ENCODE results near the gene PRTN3.

PRTN3 gene

GRCh38 chr19:862581-863314 lies 21.9 kb downstream of the PRTN3 start:
- H3K4me1 ChIP-seq (ENCODE audit: control insufficient read depth in 2 of 2, insufficient read depth in 1 of 2, low read depth in 1 of 2, low read length in 2 of 2) = peaks cover 2 to 8% of the 10 kb centered on the region in 2 donors
- no CpG with 5 or more reads among the region's 48 CpGs for WGBS, 2 donors (ENCODE audit: extremely low coverage in 2 of 2, insufficient read length in 2 of 2, insufficient replicate concordance in 1 of 2)

GRCh38 chr19:863315-863620 lies 22.5 kb downstream of the PRTN3 start:
- Histone ChIP-seq H2AK5ac (ENCODE audit: low read depth, low read length) (no peak overlapping the region), H3K27ac (replicated peaks; ENCODE audit: low read length) (no peak overlapping the region), H3K4me2 (ENCODE audit: insufficient read depth, low read length, poor library complexity, severe bottlenecking) (no peak overlapping the region), H4K8ac (ENCODE audit: low read depth, low read length) (no peak overlapping the region), H2AFZ (ENCODE audit: low read length) (no peak overlapping the region), H3K23ac (ENCODE audit: low read depth, low read length, poor library complexity) (peak overlapping the region; percentile 91), H3K36me3 (replicated peaks in 1 of 2; ENCODE audit: control insufficient read depth in 2 of 2, insufficient read depth in 2 of 2, low read length in 2 of 2) (peaks cover 3 to 11% of the 10 kb centered on the region in 2 donors), H3K9me3 (replicated peaks in 1 of 2; ENCODE audit: control insufficient read depth in 2 of 2, insufficient read depth in 1 of 2, low read depth in 1 of 2, low read length in 2 of 2) (peaks cover 0 to 7% of the 10 kb centered on the region in 2 donors), H2BK15ac (ENCODE audit: low read length) (no peak overlapping the region), H2BK12ac (ENCODE audit: low read length) (no peak overlapping the region), H2BK120ac (ENCODE audit: low read depth, low read length) (no peak overlapping the region), H4K91ac (ENCODE audit: low read depth, low read length, poor library complexity) (no peak overlapping the region), H3K14ac (ENCODE audit: low read length) (no peak overlapping the region), H3K4me1 (ENCODE audit: control insufficient read depth in 2 of 2, insufficient read depth in 1 of 2, low read depth in 1 of 2, low read length in 2 of 2) (peaks cover 2 to 8% of the 10 kb centered on the region in 2 donors), H3K79me1 (ENCODE audit: low read depth, low read length) (peaks cover 5% of the 10 kb centered on the region), H3K27me3 (ENCODE audit: control insufficient read depth in 3 of 3, insufficient read depth in 3 of 3, low read depth in 1 of 3, low read length in 3 of 3) (peaks cover 18 to 42% (median 19%) of the 10 kb centered on the region in 3 experiments), H3K9ac (ENCODE audit: low read depth, low read length, poor library complexity) (no peak overlapping the region), H3K18ac (ENCODE audit: low read length) (peak overlapping the region; percentile 90), H3K4me3 (ENCODE audit: low read length in 2 of 2) (no peak overlapping the region), H2BK5ac (ENCODE audit: low read length) (peak overlapping the region; percentile 66), H3K4ac (ENCODE audit: low read length) (no peak overlapping the region)
- no CpG with 5 or more reads among the region's 7 CpGs for WGBS, 2 donors (ENCODE audit: extremely low coverage in 2 of 2, insufficient read length in 2 of 2, insufficient replicate concordance in 1 of 2)
- DNase-seq (ENCODE audit: low spot score) = no peak

More at GRCh38 chr19:862581-863314, 21.9 kb downstream of the PRTN3 start:
- peak; percentile 57 for DNase-seq (ENCODE audit: low spot score)
- Histone ChIP-seq H3K9ac (ENCODE audit: low read depth, low read length, poor library complexity) (no peak overlapping the region), H3K27me3 (ENCODE audit: control insufficient read depth in 3 of 3, insufficient read depth in 3 of 3, low read depth in 1 of 3, low read length in 3 of 3) (peaks cover 18 to 43% (median 19%) of the 10 kb centered on the region in 3 experiments), H3K4me2 (ENCODE audit: insufficient read depth, low read length, poor library complexity, severe bottlenecking) (peak overlapping the region; percentile 25), H3K36me3 (replicated peaks in 1 of 2; ENCODE audit: control insufficient read depth in 2 of 2, insufficient read depth in 2 of 2, low read length in 2 of 2) (peaks cover 0 to 5% of the 10 kb centered on the region in 2 donors), H3K18ac (ENCODE audit: low read length) (peak overlapping the region; percentile 90), H3K14ac (ENCODE audit: low read length) (no peak overlapping the region), H3K79me1 (ENCODE audit: low read depth, low read length) (peaks cover 4% of the 10 kb centered on the region), H4K8ac (ENCODE audit: low read depth, low read length) (no peak overlapping the region), H2BK120ac (ENCODE audit: low read depth, low read length) (no peak overlapping the region), H2AK5ac (ENCODE audit: low read depth, low read length) (peak overlapping the region; percentile 70), H3K27ac (replicated peaks; ENCODE audit: low read length) (no peak overlapping the region), H2BK5ac (ENCODE audit: low read length) (peak overlapping the region; percentile 66), H2AFZ (ENCODE audit: low read length) (no peak overlapping the region), H2BK15ac (ENCODE audit: low read length) (no peak overlapping the region), H3K9me3 (replicated peaks in 1 of 2; ENCODE audit: control insufficient read depth in 2 of 2, insufficient read depth in 1 of 2, low read depth in 1 of 2, low read length in 2 of 2) (peaks cover 0 to 9% of the 10 kb centered on the region in 2 donors), H3K23ac (ENCODE audit: low read depth, low read length, poor library complexity) (peak overlapping the region; percentile 91), H3K4ac (ENCODE audit: low read length) (no peak overlapping the region), H3K4me3 (ENCODE audit: low read length in 2 of 2) (no peak overlapping the region), H2BK12ac (ENCODE audit: low read length) (peak overlapping the region; percentile 41), H4K91ac (ENCODE audit: low read depth, low read length, poor library complexity) (no peak overlapping the region)

- Histone ChIP-seq H2BK5ac (ENCODE audit: low read length) (no peak overlapping the region), H3K27ac (replicated peaks; ENCODE audit: low read length) (no peak overlapping the region), H3K4me1 (ENCODE audit: control insufficient read depth in 2 of 2, insufficient read depth in 1 of 2, low read depth in 1 of 2, low read length in 2 of 2) (peaks cover 0 to 5% of the 10 kb centered on the region in 2 donors), H3K4me3 (ENCODE audit: low read length in 2 of 2) (no peak overlapping the region), H2BK15ac (ENCODE audit: low read length) (no peak overlapping the region), H3K18ac (ENCODE audit: low read length) (peak overlapping the region; percentile 64), H4K8ac (ENCODE audit: low read depth, low read length) (no peak overlapping the region), H2AK5ac (ENCODE audit: low read depth, low read length) (no peak overlapping the region), H2BK120ac (ENCODE audit: low read depth, low read length) (no peak overlapping the region), H3K4ac (ENCODE audit: low read length) (no peak overlapping the region), H3K9ac (ENCODE audit: low read depth, low read length, poor library complexity) (peak overlapping the region; percentile 77), H3K27me3 (ENCODE audit: control insufficient read depth in 3 of 3, insufficient read depth in 3 of 3, low read depth in 1 of 3, low read length in 3 of 3) (peaks cover 0 to 11% (median 4%) of the 10 kb centered on the region in 3 experiments), H2AFZ (ENCODE audit: low read length) (no peak overlapping the region), H3K23ac (ENCODE audit: low read depth, low read length, poor library complexity) (no peak overlapping the region), H3K36me3 (replicated peaks in 1 of 2; ENCODE audit: control insufficient read depth in 2 of 2, insufficient read depth in 2 of 2, low read length in 2 of 2) (peaks cover 22 to 43% of the 10 kb centered on the region in 2 donors), H3K79me1 (ENCODE audit: low read depth, low read length) (peaks cover 1% of the 10 kb centered on the region), H3K14ac (ENCODE audit: low read length) (no peak overlapping the region), H3K9me3 (replicated peaks in 1 of 2; ENCODE audit: control insufficient read depth in 2 of 2, insufficient read depth in 1 of 2, low read depth in 1 of 2, low read length in 2 of 2) (peaks cover 0 to 5% of the 10 kb centered on the region in 2 donors), H3K4me2 (ENCODE audit: insufficient read depth, low read length, poor library complexity, severe bottlenecking) (no peak overlapping the region), H4K91ac (ENCODE audit: low read depth, low read length, poor library complexity) (no peak overlapping the region), H2BK12ac (ENCODE audit: low read length) (no peak overlapping the region)
- DNase-seq (ENCODE audit: low spot score) = no peak
- WGBS, 2 donors (ENCODE audit: extremely low coverage in 2 of 2, insufficient read length in 2 of 2, insufficient replicate concordance in 1 of 2) = no CpG with 5 or more reads among the region's 38 CpGs
Measured at GRCh38 chr19:866769-867300, 26.0 kb downstream of the PRTN3 start.

GRCh38 chr19:867301-867793 lies 26.5 kb downstream of the PRTN3 start:
- no peak overlapping the region for H2BK5ac ChIP-seq (ENCODE audit: low read length)
- no peak overlapping the region for H3K4me3 ChIP-seq (ENCODE audit: low read length in 2 of 2)
- H3K4me2 ChIP-seq (ENCODE audit: insufficient read depth, low read length, poor library complexity, severe bottlenecking) = no peak overlapping the region
- H3K9ac ChIP-seq (ENCODE audit: low read depth, low read length, poor library complexity) = peak overlapping the region; percentile 77
- no peak overlapping the region for H4K91ac ChIP-seq (ENCODE audit: low read depth, low read length, poor library complexity)
- H3K23ac ChIP-seq (ENCODE audit: low read depth, low read length, poor library complexity) = no peak overlapping the region
- peaks cover 1% of the 10 kb centered on the region for H3K79me1 ChIP-seq (ENCODE audit: low read depth, low read length)
- peaks cover 0 to 5% of the 10 kb centered on the region in 2 donors for H3K4me1 ChIP-seq (ENCODE audit: control insufficient read depth in 2 of 2, insufficient read depth in 1 of 2, low read depth in 1 of 2, low read length in 2 of 2)
- no peak overlapping the region for H2BK15ac ChIP-seq (ENCODE audit: low read length)
- H3K27me3 ChIP-seq (ENCODE audit: control insufficient read depth in 3 of 3, insufficient read depth in 3 of 3, low read depth in 1 of 3, low read length in 3 of 3) = peaks cover 0 to 10% (median 4%) of the 10 kb centered on the region in 3 experiments
- H3K14ac ChIP-seq (ENCODE audit: low read length) = no peak overlapping the region
- peaks cover 22 to 47% of the 10 kb centered on the region in 2 donors for H3K36me3 ChIP-seq (replicated peaks in 1 of 2; ENCODE audit: control insufficient read depth in 2 of 2, insufficient read depth in 2 of 2, low read length in 2 of 2)
- no peak overlapping the region for H3K27ac ChIP-seq (replicated peaks; ENCODE audit: low read length)
- H2BK120ac ChIP-seq (ENCODE audit: low read depth, low read length) = no peak overlapping the region
- H2BK12ac ChIP-seq (ENCODE audit: low read length) = no peak overlapping the region
- no peak overlapping the region for H3K4ac ChIP-seq (ENCODE audit: low read length)
- H2AFZ ChIP-seq (ENCODE audit: low read length) = no peak overlapping the region
- peak overlapping the region; percentile 67 for H3K18ac ChIP-seq (ENCODE audit: low read length)
- WGBS, 2 donors (ENCODE audit: extremely low coverage in 2 of 2, insufficient read length in 2 of 2, insufficient replicate concordance in 1 of 2) = no CpG with 5 or more reads among the region's 16 CpGs
- H2AK5ac ChIP-seq (ENCODE audit: low read depth, low read length) = no peak overlapping the region
- peaks cover 0 to 5% of the 10 kb centered on the region in 2 donors for H3K9me3 ChIP-seq (replicated peaks in 1 of 2; ENCODE audit: control insufficient read depth in 2 of 2, insufficient read depth in 1 of 2, low read depth in 1 of 2, low read length in 2 of 2)
- DNase-seq (ENCODE audit: low spot score) = no peak
- H4K8ac ChIP-seq (ENCODE audit: low read depth, low read length) = no peak overlapping the region

All from neuronal stem cell (in vitro differentiated cells).